HG03565 (cell line): Measurements from ENCODE around the gene ALDH1L1.

Source experiments
- ATAC-seq: cut with Tn5 transposase; IDR thresholded peaks from one replicate; pipeline ENCODE4 v1.9.1; 2021; ENCODE audit warnings: mild to moderate bottlenecking, moderate library complexity; ENCODE audit not compliant: unreplicated experiment

Gene ALDH1L1

DNA sequence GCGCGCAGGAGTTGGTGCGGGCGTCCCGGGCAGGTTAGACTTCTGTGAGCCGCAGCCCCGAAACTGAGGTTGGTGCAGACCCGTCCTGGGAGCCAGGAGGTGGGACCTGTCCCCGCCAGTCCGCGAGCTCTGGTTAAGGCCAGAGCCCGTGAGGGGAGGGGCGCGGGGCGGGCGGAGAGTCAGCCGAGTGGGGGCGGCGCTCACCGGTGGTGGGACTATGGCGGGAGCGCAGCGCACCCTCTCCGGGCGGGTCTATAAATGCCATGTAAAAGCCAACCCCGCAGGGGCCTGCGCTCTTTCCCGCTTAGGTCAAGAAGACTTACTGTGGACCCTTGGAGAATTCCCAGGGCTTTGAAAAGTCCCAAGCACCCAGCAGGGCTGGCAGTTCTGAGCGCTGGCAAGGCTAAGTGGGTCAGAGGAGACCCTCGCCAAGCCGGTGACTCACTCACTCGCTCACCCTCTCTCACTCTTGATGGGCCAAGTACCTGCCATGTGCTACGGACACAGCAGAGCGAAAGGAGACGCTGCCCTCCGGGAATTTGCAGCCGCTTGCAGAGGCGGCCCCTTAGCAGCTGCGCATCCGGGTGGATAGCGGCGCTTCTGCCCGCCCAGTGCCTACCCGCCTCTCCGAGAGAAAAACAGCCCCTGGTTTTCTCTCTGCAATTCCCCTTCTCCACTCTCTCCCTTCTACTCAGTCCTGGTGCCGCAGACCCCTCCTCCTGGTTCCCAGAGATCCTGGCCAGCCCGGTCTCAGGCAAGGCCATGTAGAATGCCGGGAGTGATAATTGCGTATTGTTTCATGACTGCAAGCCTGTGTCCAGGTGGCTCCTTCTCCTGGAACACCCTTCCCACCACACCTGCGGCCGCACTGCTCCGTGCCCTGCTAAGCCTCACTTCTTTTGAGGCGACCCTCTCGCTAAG, at the start of gene ALDH1L1:
ALDH1L1 (minus strand) TSS at position 110 of the 921 bp plus-strand sequence. CDS start 19,607 bp downstream, outside the sequence.
- ATAC-seq: no peak

DNA sequence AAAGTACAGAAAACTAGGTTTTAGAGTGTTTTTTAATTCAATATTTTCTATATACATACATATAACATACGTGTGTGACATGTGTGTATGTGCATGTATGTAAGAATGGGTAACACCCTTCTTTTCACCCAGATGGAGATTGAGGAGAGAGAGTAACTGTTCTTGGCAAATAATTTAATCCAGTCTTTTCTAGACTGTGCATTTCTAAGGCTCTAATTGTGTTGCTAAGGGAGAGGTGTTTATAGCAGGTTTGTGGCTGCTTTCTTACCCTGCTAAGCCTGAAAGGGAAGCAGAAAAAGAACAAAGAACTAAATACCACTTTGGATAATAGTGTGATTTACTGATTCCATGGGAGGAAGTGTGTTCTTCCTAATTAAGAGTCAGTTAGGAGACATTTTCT, 46.0 kb upstream of the ALDH1L1 start:
- no peak for ATAC-seq

DNA sequence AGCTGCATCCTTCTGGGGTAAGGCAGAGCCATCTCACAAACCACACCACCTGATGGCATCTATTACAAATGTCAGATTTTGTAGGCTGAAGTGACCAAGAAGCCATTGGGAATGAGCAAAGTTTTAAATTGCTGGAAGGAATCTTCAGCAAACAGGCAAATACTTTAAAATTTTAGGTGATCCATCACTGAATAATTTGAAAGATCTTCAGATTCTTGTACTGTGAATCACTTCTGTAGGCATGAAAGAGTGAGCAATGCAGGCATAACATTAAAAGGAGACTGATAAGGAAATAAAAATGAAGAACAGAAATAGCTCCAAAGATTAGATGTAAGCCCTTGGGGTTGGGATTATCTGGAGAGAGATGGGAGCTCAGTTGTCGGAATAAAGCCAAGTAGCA, 36.0 kb upstream of the ALDH1L1 start:
- ATAC-seq: no peak

DNA sequence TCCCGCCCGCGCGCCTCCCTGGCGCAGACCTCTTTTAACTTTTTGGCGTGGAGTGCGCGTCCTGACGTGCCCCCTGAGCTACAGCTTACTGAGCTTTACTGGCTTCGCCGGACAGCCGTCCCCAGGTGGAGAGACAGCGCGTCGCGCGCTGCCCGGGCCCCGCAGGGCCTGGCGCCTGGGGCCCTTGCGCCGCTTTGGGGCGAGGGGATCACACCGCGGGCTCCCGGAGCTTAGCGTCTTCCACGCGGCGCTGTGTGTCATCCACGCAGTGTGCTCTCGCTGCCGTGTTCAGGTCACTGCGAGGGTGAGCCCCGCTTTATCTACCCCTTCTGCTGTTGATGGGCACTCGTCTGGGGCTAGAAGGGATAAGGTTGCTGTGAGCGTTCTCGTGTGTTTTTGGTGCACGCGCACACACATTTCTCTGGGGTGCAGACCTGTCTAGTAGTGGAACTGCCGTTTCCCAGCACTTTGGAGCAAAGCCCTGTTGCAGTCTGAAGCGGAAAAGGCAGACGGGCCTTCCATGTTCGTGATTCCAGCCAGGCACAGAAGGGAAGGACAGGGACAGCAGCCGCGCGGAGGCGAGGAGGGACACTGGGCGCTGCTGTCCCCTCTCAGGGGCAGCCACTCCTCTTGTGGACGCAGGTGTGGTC, 33.1 kb upstream of the ALDH1L1 start:
- no peak for ATAC-seq

DNA sequence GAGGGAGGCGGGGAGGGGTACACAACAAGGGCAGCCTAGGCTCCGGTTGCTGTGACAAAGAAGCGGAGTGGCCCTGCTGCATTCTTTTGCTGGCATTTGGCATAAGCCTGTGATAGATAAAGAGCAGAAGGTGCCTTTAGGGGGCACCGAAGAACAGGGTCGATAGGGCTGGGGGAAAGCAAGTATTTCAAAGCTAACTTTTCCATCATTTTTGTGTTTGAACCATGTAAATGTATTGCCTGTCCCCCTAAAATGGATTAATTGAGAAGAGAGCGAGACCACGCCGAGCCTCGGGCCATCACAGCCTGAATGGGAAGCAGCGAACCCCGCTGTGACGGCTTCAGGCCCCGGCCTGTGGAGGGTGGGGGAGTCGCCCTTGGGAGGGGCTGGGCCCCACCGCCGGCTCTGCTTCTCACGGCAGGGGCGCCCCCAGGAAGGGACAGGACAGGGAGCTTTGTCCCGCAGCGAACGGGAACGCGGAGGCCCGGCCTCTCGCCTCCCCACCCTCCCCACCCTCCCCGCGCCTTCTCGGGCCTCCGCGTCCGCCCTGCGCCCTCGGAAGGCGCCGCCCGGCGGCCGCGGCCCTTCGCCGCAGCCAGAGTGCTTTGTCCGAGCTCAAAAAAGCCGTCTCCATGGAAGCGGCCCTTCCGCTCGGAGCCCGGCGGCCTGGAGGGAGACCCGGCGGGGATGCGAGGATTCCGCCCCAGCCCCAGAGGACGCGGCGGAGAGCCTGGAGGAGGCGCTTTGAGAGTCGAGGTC, 32.4 kb upstream of the ALDH1L1 start:
- ATAC-seq: no peak

DNA sequence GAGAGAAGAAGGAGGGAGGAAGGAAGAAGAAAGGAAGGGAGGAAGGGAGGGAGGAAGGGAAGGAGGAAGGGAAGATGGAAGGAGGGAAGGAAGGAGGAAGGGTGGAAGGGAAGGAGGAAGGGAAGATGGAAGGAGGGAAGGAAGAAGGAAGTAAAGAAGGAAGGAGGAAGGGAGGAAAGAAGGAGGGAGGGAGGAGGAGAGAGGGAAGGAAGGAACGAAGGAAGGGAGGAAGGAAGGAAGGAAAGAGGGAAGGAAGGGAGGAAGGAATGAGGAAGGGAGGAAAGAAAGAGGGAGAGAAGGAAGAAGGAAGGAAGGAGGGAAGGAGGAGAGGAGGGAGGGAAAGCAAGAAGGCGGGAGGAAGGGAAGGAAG, 31.8 kb upstream of the ALDH1L1 start:
- no peak for ATAC-seq

DNA sequence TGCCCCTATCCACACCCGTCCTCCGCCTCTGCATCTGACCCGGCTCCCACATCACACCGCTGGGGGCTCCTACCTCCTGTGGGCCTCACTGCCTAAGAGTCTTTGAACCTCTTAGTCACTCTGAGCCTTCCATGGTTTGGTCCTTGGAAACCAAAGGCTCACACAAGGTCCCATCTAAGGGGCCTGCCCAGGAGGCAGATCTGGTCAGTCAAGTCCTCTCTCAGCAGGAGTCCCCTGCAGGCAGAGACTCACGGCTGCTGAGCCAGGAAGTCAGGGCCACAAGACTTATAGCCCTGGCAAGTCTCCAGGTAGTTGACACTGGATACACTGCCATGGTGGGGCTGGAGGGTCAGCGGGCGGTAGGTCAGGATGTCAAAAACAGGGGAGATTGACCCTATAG, 31.2 kb upstream of the ALDH1L1 start:
- ATAC-seq: no peak

DNA sequence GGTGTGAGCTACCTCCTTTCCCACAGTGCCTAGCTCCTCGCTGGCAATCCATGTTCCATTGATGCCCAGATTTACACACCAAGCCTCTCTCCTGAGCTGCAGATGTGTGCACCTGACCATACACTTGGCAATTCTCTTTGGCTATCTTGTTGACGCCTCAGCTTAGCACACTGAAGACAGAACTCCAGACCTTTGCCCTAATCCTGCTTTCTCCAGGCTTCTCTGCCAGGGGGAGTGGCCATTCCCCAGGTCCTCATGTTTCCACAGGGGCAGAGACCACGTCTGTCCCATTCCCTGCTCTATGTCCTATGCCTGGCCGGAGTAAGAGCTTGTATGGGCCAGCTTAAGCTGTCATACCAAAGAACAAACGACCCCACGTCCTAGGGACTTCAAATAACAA, 30.2 kb upstream of the ALDH1L1 start:
- ATAC-seq: no peak

DNA sequence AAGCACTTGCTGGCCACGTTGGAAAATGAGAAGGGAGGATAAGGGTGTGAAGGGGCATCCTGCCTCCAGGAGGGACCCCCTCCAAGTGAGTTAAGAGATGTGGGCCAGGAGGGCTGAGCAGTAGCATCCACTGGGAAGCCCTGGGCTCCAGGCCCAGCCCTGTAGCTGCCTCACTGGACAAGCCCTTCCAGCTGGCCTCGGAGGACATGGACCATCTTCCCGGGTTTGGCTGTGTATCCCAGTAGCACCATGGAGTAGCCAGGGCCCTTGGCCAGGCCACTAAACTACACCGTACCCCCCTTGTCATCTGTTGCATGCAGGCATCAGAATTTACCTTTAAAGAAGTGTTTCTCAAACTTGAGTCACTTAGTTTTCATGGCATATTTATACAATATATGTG, 29.4 kb upstream of the ALDH1L1 start:
- ATAC-seq: no peak

DNA sequence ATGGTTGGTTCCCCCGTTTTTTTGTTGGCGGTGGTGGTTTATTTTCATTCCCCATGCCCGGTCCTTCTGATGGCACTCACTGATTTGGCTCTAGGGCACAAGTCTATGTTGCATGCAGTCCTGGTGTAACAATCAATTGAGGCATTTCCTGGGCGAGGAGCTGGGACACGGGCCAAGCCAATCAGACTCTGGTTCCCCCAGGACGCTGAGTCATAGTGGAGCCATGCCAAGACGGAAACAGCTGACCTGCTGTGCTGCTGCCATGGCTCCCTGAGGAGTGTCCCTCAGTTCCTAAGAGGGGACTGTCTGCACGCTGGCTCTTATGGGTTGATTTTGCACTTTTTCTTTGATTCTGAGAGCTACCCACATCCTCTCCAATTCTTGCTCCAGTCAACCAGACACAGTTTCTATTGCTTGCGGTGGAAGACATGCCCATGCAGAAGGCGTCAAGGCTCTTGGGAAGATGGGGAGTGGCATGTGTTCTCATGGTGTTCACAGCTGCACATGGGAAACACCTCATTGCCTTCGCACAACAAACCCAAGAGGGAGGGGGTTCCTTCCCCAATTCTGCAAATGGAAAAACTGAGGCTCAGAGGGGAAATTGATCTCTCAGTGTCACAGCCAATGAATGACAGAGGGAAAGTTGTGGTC, 28.3 kb upstream of the ALDH1L1 start:
- no peak for ATAC-seq

DNA sequence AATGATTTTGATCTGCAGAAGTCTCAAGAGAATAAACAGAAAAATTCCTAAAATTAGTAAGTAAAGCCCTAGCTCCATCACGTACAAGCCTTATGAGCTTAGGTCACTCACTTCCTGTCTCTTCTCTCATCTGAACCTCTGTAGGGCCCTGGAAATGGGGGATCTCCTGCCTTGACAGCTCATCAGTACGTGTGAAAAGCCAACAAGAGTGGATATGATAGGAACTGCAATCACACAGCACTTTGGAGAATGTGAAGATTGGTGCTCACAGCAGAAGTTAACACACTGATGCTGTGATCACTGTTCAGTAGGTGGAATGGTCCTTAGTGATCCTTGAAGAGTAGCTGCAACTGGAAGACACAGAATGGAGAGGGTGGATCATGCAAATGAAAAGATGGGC, 27.8 kb upstream of the ALDH1L1 start:
- ATAC-seq: no peak

DNA sequence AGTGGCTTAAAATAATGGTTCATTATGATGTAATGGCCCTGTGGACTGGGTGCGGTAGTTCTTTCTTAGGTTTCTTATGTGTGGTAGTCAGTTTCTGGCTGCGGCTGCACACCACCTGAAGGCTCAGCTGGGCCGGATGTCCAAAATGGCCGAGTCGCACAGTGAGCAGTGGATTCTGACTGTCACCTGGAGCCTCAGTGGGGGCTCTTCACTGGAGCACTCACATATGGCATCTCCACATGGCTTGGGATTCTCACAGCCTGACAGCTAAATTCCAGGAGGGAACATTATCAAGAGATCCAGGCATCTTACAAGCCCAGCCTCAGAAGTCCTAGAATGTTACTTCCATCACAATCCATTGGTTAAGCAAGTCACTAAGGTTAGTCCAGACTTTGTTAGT, 26.8 kb upstream of the ALDH1L1 start:
- ATAC-seq: no peak

DNA sequence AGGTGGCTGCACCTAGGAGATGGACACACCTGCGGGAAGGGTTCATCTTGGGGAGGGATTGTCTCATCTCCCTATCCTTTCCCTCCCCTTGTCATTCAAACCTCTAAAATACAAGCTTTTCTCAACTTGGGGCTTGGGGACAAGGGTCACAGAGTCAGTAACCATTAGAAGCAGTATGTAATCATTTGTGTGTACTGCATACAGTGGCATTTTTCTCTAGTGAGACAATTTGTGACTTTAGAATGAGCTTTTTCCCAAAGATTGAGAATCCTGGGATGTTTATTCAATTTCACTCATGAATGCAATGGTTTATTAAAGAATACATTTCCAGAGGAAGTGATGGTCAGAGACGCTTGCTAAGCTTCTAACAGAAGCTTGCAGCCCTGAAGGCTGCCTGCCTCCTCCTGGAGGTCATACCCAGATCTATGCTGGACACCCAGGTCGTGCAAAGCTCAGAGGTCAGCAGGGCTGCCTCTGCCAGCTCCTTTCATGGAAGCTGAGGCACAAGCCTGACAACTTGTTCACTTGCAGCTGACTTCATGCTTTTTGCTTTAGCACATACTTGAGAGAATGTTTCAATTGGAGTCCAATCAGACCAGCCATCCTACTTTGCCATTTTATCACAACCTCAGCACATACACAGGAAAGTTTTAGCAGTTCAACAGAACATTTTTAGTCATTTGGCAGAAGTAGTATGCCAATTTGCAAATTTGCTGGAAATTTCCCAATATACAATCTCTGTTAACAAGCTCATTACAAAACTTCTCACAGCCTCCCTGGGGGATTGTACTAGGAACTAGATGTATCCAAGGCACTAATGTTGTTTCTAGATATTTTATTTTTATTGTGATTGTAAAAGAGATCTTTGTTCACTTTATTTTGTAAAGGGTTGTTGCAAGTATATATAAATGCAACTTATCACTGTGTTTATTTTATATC, 25.6 kb upstream of the ALDH1L1 start:
- ATAC-seq: no peak

DNA sequence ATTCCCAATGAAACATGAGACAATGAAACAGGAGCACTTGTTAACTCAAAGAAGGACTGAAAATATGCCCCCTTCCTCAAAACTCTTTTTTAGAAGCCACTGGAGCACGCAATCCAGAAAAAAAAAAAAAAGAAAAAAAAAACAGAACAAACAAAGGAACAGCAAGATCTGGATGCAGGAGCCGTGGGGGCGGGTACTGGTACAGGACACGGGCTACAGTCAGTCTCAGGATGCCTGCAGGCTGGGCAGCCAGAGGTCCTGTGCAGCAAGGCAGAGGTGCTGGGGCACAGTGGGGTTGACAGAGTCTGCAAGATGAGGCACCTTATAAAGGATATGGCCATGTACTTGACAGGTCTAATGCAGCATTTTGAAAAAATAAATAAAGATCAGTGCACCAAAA, 22.3 kb upstream of the ALDH1L1 start:
- no peak for ATAC-seq

DNA sequence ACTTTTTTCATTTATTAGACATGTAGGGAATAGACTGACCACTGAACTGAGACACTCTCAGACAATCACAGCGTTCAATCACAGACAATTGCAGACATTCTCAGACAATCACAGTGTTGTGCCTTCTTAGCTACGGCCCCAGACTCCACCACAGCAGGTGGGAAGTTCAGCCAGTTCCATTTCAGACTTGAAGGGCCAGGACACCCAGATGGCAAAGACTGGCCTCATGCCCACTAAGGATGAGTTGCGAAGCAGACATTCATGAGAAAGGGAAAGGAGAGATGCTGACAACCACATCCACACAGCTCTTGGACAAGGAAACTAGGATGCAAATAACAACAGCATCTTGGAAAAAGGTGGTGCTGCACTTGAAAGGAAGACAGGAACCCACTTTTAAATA, 21.9 kb upstream of the ALDH1L1 start:
- ATAC-seq: no peak

DNA sequence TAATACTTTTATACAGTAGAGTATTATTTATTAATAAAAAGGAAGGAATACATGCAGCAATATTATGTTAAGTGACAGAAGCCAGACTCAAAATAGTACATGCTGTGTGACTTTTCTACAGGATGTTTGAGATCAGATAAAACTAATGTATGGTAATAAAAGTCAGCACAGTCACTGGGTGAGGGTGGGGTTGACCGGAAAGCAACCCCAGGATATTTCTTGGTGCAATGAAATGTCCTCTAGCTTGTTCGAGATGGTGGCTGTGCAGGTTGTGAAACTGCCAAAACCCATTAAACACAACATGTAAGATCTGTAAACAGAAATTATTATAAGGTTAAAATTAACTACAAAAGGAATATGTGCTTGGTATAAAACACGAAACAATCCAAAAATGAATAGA, 20.8 kb upstream of the ALDH1L1 start:
- ATAC-seq: no peak

DNA sequence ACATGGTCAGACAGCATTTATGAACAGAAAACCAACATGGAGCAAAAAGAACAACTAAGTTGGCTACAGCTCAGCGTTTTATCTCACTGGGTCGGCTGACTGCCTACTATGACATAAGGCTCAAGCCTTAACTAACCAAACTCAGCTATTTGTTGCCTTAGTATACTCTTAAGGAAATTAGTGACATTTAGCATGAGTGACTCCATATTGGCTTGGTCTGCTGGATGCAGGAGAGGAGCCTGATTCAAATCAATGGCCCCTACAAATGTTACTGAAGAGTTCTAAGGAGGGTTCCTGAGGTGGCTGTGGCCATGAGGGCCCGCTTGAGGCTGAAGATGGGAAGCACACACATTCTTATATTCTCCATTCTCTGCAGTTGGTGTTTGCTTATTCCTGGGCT, 20.1 kb upstream of the ALDH1L1 start:
- ATAC-seq: no peak

DNA sequence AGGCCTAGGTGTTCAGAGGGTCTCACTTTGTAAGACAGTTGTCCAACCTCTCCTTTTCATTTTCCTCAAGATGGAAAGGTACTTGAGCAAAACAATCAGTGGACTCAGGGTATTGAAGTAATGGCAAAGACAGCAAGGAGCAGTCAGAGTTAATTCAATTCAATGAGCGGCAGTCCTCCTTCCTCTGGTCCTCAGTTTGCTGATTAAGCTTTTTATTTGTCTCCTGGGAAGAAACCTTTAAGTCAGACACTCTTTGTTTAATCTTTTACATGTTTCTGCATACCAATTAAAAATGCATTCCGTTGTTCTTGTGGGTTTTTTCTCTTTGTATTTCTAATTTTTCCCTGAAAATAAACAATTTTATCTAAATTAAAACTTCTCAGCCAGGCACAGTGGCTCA, 18.9 kb upstream of the ALDH1L1 start:
- no peak for ATAC-seq

DNA sequence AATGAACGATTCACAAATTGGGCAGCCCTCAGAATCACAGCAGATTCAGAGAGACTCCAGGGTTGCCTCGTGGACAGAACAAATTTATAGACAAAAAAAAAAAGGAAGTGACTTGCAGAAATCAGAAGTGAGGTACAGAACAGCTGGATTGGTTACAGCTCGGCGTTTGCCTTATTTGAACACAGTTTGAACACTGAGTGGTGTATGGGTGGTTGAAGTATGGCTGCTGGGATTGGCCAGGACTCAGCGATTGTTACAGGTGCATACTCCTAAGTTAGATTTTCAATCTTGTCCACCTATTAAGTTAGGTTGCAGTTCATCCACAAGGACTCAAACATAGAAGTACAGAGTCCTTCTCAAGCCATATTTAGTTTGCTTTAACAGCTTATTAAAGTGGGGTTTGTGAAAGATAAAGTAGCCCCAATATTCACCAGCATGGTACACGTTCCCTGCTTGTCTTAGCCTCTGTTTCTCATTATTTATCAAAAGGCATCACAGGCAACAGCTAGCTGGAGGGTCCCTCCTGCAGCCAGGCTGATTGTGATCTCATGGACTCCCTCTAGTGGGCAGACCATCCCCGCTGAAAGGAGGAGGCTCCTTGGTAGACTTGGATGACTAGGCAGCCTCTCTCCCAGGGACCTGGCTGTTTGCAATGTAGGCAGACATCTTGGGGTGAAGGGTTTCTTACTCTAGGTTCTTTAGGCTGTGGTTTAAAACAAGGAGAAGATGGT, 17.6 kb upstream of the ALDH1L1 start:
- no peak for ATAC-seq
